Subcutaneous abdominal adipose tissue (tissue), 5 donors: ENCODE measurements around the gene PPTC7.
"Not testable (repeated sequence)": the region's sequence is repeated elsewhere in the genome, so short reads cannot be mapped to it uniquely, and the experiment has no call there.

Source experiments
- H3K27ac ChIP-seq: one replicate; pipeline ENCODE4 v1.7.0; 2013; ENCODE audit warnings: low read depth, mild to moderate bottlenecking, inconsistent platforms, low read length, moderate library complexity
- H3K27me3 ChIP-seq, 5 donors: one replicate each; pipeline ENCODE4 v1.7.0; 2013; ENCODE audit warnings: low read length in 5 of 5, inconsistent platforms in 1 of 5; ENCODE audit not compliant: control insufficient read depth in 5 of 5, insufficient read depth in 4 of 5
- H3K36me3 ChIP-seq, 5 donors: one replicate each; pipeline ENCODE4 v1.7.0; 2013; ENCODE audit warnings: low read length in 5 of 5; ENCODE audit not compliant: control insufficient read depth in 5 of 5, insufficient read depth in 5 of 5
- H3K4me1 ChIP-seq, 5 donors: one replicate each; pipeline ENCODE4 v1.7.0; 2013; ENCODE audit warnings: low read length in 5 of 5, mild to moderate bottlenecking in 3 of 5, moderate library complexity in 1 of 5; ENCODE audit not compliant: control insufficient read depth in 5 of 5, insufficient read depth in 5 of 5
- H3K4me3 ChIP-seq, 5 donors: one replicate each; pipeline ENCODE4 v1.7.0; 2013; ENCODE audit warnings: low read length in 5 of 5, low read depth in 1 of 5
- H3K9ac ChIP-seq, 5 donors: one replicate each; pipeline ENCODE4 v1.7.0; 2013; ENCODE audit warnings: low read length in 5 of 5, mild to moderate bottlenecking in 4 of 5, moderate library complexity in 3 of 5
- H3K9me3 ChIP-seq, 5 donors: one replicate each; pipeline ENCODE4 v1.7.0; 2013; ENCODE audit warnings: low read length in 5 of 5; ENCODE audit not compliant: control insufficient read depth in 5 of 5
- donor health status: healthy.
- donor health status: healthy.
- donor health status: healthy.
- donor health status: healthy.
- donor health status: healthy.

PPTC7 gene

GRCh38 chr12:110549716-110550115, 33.4 kb downstream of the PPTC7 start:
- H3K9me3 ChIP-seq, result no peaks in the 10 kb centered on the region
- peaks cover 0 to 17% (median 10%) of the 10 kb centered on the region in 5 donors for H3K36me3 ChIP-seq
- H3K4me3 ChIP-seq, result no peak overlapping the region
- H3K27ac ChIP-seq, result no peak overlapping the region
- H3K27me3 ChIP-seq, result no peaks in the 10 kb centered on the region
- H3K9ac ChIP-seq, result no peak overlapping the region
- peaks cover 0 to 29% (median 20%) of the 10 kb centered on the region in 5 donors for H3K4me1 ChIP-seq

GRCh38 chr12:110548678-110549077, 34.4 kb downstream of the PPTC7 start:
- H3K9ac ChIP-seq, result no peak overlapping the region
- no peaks in the 10 kb centered on the region for H3K27me3 ChIP-seq
- peaks cover 0 to 17% (median 10%) of the 10 kb centered on the region in 5 donors for H3K36me3 ChIP-seq
- H3K4me3 ChIP-seq, result no peak overlapping the region
- peaks cover 0 to 27% (median 21%) of the 10 kb centered on the region in 5 donors for H3K4me1 ChIP-seq
- H3K9me3 ChIP-seq, result no peaks in the 10 kb centered on the region
- H3K27ac ChIP-seq, result peak overlapping the region; percentile 30

- Histone ChIP-seq H3K27ac (peak overlapping the region; percentile 4), H3K27me3 (no peaks in the 10 kb centered on the region), H3K4me1 (peaks cover 7 to 41% (median 34%) of the 10 kb centered on the region in 5 donors), H3K9me3 (no peaks in the 10 kb centered on the region), H3K4me3 (no peak overlapping the region), H3K36me3 (peaks cover 0 to 17% (median 10%) of the 10 kb centered on the region in 5 donors), H3K9ac (no peak overlapping the region)
Measured at GRCh38 chr12:110547090-110547489, 36.0 kb downstream of the PPTC7 start.

- Histone ChIP-seq H3K9ac (no peak overlapping the region), H3K9me3 (no peaks in the 10 kb centered on the region), H3K36me3 (peaks cover 0 to 14% (median 10%) of the 10 kb centered on the region in 5 donors), H3K4me3 (no peak overlapping the region), H3K4me1 (peaks cover 7 to 44% (median 34%) of the 10 kb centered on the region in 5 donors), H3K27me3 (no peaks in the 10 kb centered on the region), H3K27ac (peak overlapping the region; percentile 86)
Measured at GRCh38 chr12:110546339-110546738, 36.8 kb downstream of the PPTC7 start.

GRCh38 chr12:110545812-110546211, 37.3 kb downstream of the PPTC7 start:
- Histone ChIP-seq H3K9me3 (no peaks in the 10 kb centered on the region), H3K36me3 (peaks cover 0 to 11% (median 9%) of the 10 kb centered on the region in 5 donors), H3K4me3 (no peak overlapping the region), H3K9ac (peak overlapping the region in 1 of 5 donors; percentile 11), H3K27me3 (no peaks in the 10 kb centered on the region), H3K27ac (peak overlapping the region; percentile 86), H3K4me1 (peaks cover 7 to 44% (median 34%) of the 10 kb centered on the region in 5 donors)

- not testable (repeated sequence) for H3K36me3 ChIP-seq, H3K9me3 ChIP-seq, H3K9ac ChIP-seq, H3K4me3 ChIP-seq, H3K27me3 ChIP-seq
- Histone ChIP-seq H3K4me1 (peaks cover 7 to 44% (median 34%) of the 10 kb centered on the region in 5 donors), H3K27ac (peak overlapping the region; percentile 86)
Measured at GRCh38 chr12:110545259-110545658, 37.9 kb downstream of the PPTC7 start.

GRCh38 chr12:110543965-110544364, 39.2 kb downstream of the PPTC7 start:
- Histone ChIP-seq H3K27ac (peak overlapping the region; percentile 91), H3K4me3 (no peak overlapping the region), H3K9me3 (no peaks in the 10 kb centered on the region), H3K4me1 (peaks cover 7 to 44% (median 34%) of the 10 kb centered on the region in 5 donors), H3K27me3 (no peaks in the 10 kb centered on the region), H3K9ac (peak overlapping the region in 1 of 5 donors; percentile 53), H3K36me3 (peaks cover 0 to 12% (median 10%) of the 10 kb centered on the region in 5 donors)

GRCh38 chr12:110543252-110543959, 39.7 kb downstream of the PPTC7 start:
- H3K9ac ChIP-seq, result peak overlapping the region in 3 of 5 donors; percentile 27 to 53 (median 38)
- peaks cover 0 to 18% (median 13%) of the 10 kb centered on the region in 5 donors for H3K36me3 ChIP-seq
- no peak overlapping the region for H3K4me3 ChIP-seq
- peaks cover 7 to 41% (median 34%) of the 10 kb centered on the region in 5 donors for H3K4me1 ChIP-seq
- no peaks in the 10 kb centered on the region for H3K27me3 ChIP-seq
- H3K27ac ChIP-seq, result peak overlapping the region; percentile 91
- H3K9me3 ChIP-seq, result no peaks in the 10 kb centered on the region

- Histone ChIP-seq H3K9me3 (no peaks in the 10 kb centered on the region), H3K4me3 (no peak overlapping the region), H3K27ac (no peak overlapping the region), H3K27me3 (no peaks in the 10 kb centered on the region), H3K9ac (no peak overlapping the region), H3K4me1 (peaks cover 7 to 38% (median 29%) of the 10 kb centered on the region in 5 donors), H3K36me3 (peaks cover 9 to 42% (median 30%) of the 10 kb centered on the region in 5 donors)
Measured at GRCh38 chr12:110540048-110540447, 43.1 kb downstream of the PPTC7 start.

- no peak overlapping the region for H3K4me3 ChIP-seq
- peaks cover 9 to 46% (median 30%) of the 10 kb centered on the region in 5 donors for H3K36me3 ChIP-seq
- no peaks in the 10 kb centered on the region for H3K27me3 ChIP-seq
- H3K4me1 ChIP-seq, result peaks cover 7 to 35% (median 29%) of the 10 kb centered on the region in 5 donors
- H3K9ac ChIP-seq, result no peak overlapping the region
- H3K27ac ChIP-seq, result no peak overlapping the region
- H3K9me3 ChIP-seq, result no peaks in the 10 kb centered on the region
Measured at GRCh38 chr12:110538869-110539622, 44.1 kb downstream of the PPTC7 start.
